ENCODE results near the gene BBS9. TPM values are rescaled to one million over a fixed set of nuclear protein-coding genes. Genes with fewer than 3 reads are reported as not detected.
"Not testable (repeated sequence)": the region's sequence is repeated elsewhere in the genome, so short reads cannot be mapped to it uniquely, and the experiment has no call there.

Gene BBS9
- total RNA-seq, 1 donor from 2014 or later = 8.7 TPM

GRCh38 chr7:33186192-33186591 is 56.8 kb downstream of the BBS9 start:
- DNase-seq (no peak), ATAC-seq (ENCODE audit: poor library complexity) (no peak)
- intact Hi-C loops (cut with DNase I) = no loop called here

- intact Hi-C loops (cut with DNase I) = no loop called here
- DNase-seq (no peak), ATAC-seq (ENCODE audit: poor library complexity) (no peak)
These were observed 61.4 kb downstream of the BBS9 start for GRCh38 chr7:33190688-33191304.

GRCh38 chr7:33191340-33191739 is 62.0 kb downstream of the BBS9 start:
- DNase-seq (no peak), ATAC-seq (ENCODE audit: poor library complexity) (no peak)
- intact Hi-C loops (cut with DNase I) = no loop called here

GRCh38 chr7:33192695-33193291 is 63.4 kb downstream of the BBS9 start:
- ATAC-seq (ENCODE audit: poor library complexity) (no peak), DNase-seq (no peak)
- intact Hi-C loops (cut with DNase I) = no loop called here

GRCh38 chr7:33193308-33193864 is 64.0 kb downstream of the BBS9 start:
- DNase-seq (no peak), ATAC-seq (ENCODE audit: poor library complexity) (no peak)
- intact Hi-C loops (cut with DNase I) = no loop called here

- no peak for DNase-seq
- intact Hi-C loops (cut with DNase I) = no loop called here
- ATAC-seq (ENCODE audit: poor library complexity) = no peak
These were observed 65.9 kb downstream of the BBS9 start for GRCh38 chr7:33195264-33195663.

GRCh38 chr7:33196221-33196620 is 66.9 kb downstream of the BBS9 start:
- intact Hi-C loops (cut with DNase I) = no loop called here
- no peak for ATAC-seq (ENCODE audit: poor library complexity)
- DNase-seq = no peak

- ATAC-seq (ENCODE audit: poor library complexity) = no peak
- no peak for DNase-seq
- intact Hi-C loops (cut with DNase I) = no loop called here
These were observed 70.9 kb downstream of the BBS9 start for GRCh38 chr7:33200282-33200681.

- no peak for ATAC-seq (ENCODE audit: poor library complexity)
- intact Hi-C loops (cut with DNase I) = no loop called here
- DNase-seq = no peak
These were observed 72.5 kb downstream of the BBS9 start for GRCh38 chr7:33201821-33202220.

- no peak for ATAC-seq (ENCODE audit: poor library complexity)
- DNase-seq = no peak
- intact Hi-C loops (cut with DNase I) = no loop called here
These were observed 81.6 kb downstream of the BBS9 start for GRCh38 chr7:33210958-33211357.

- no peak for DNase-seq
- intact Hi-C loops (cut with DNase I) = no loop called here
- no peak for ATAC-seq (ENCODE audit: poor library complexity)
These were observed 82.8 kb downstream of the BBS9 start for GRCh38 chr7:33212144-33212543.

GRCh38 chr7:33215992-33216391 is 86.6 kb downstream of the BBS9 start:
- DNase-seq (no peak), ATAC-seq (ENCODE audit: poor library complexity) (no peak)
- intact Hi-C loops (cut with DNase I) = no loop called here

GRCh38 chr7:33217595-33217994 is 88.2 kb downstream of the BBS9 start:
- ATAC-seq (ENCODE audit: poor library complexity) (no peak), DNase-seq (no peak)
- intact Hi-C loops (cut with DNase I) = no loop called here

- intact Hi-C loops (cut with DNase I); ATAC-seq (ENCODE audit: poor library complexity): not testable (repeated sequence)
These were observed 89.6 kb downstream of the BBS9 start for GRCh38 chr7:33218841-33219535.

GRCh38 chr7:33220231-33220630 is 90.9 kb downstream of the BBS9 start:
- intact Hi-C loops (cut with DNase I) = no loop called here
- DNase-seq (no peak), ATAC-seq (ENCODE audit: poor library complexity) (no peak)

More at GRCh38 chr7:33218841-33219535, 89.6 kb downstream of the BBS9 start:
- not testable (repeated sequence) for DNase-seq

- ATAC-seq (ENCODE audit: poor library complexity) (no peak), DNase-seq (no peak)
- intact Hi-C loops (cut with DNase I) = no loop called here
These were observed 92.0 kb downstream of the BBS9 start for GRCh38 chr7:33221390-33221789.

- intact Hi-C loops (cut with DNase I) = no loop called here
- ATAC-seq (ENCODE audit: poor library complexity) (no peak), DNase-seq (no peak)
These were observed 103.3 kb downstream of the BBS9 start for GRCh38 chr7:33232632-33233145.

GRCh38 chr7:33233659-33234058 is 104.3 kb downstream of the BBS9 start:
- DNase-seq (no peak), ATAC-seq (ENCODE audit: poor library complexity) (no peak)
- intact Hi-C loops (cut with DNase I) = no loop called here

- intact Hi-C loops (cut with DNase I) = no loop called here
- DNase-seq = no peak
These were observed 107.7 kb downstream of the BBS9 start for GRCh38 chr7:33237036-33237435.

More at GRCh38 chr7:33237036-33237435, 107.7 kb downstream of the BBS9 start:
- ATAC-seq (ENCODE audit: poor library complexity) = no peak
